GM12891 (cell line): ENCODE measurements around the gene SPRR1A.
"Not testable (repeated sequence)": the region's sequence is repeated elsewhere in the genome, so short reads cannot be mapped to it uniquely, and the experiment has no call there.

ENCODE experiments used
- DNase-seq: peaks from one replicate; pipeline ENCODE4 v3.0.0; 2011; ENCODE audit warnings: low spot score; ENCODE audit not compliant: insufficient read length
- FAIRE-seq: peaks from 2 replicates; lab custom pipeline; 2011; peaks lifted over from hg19 to GRCh38; lab: Jason Lieb, UNC
- PAX5 ChIP-seq: IDR thresholded peaks from 2 replicates; pipeline ENCODE4 v1.6.1; 2011; ENCODE audit warnings: low read length, moderate library complexity, mild to moderate bottlenecking; ENCODE audit not compliant: insufficient read depth, severe bottlenecking
- POLR2A ChIP-seq: IDR thresholded peaks from 2 replicates; pipeline ENCODE4 v1.6.1; 2011; ENCODE audit warnings: low read depth, low read length, control low read depth
- POLR2AphosphoS5 ChIP-seq: IDR thresholded peaks from 2 replicates; pipeline ENCODE4 v1.6.1; 2011; ENCODE audit warnings: low read depth, low read length, control low read depth
- POU2F2 ChIP-seq: IDR thresholded peaks from 2 replicates; pipeline ENCODE4 v1.6.1; 2011; ENCODE audit warnings: low read depth, mild to moderate bottlenecking, control low read depth, low read length, moderate library complexity
- SPI1 ChIP-seq: IDR thresholded peaks from 2 replicates; pipeline ENCODE4 v1.6.1; 2011; ENCODE audit warnings: low read depth, low read length, control low read depth
- TAF1 ChIP-seq: IDR thresholded peaks from 2 replicates; pipeline ENCODE4 v1.6.1; 2011; ENCODE audit warnings: low read depth, low read length, control low read depth

SPRR1A gene

GRCh38 chr1:153022340-153022739, 38.5 kb downstream of the SPRR1A start:
- TF ChIP-seq SPI1 = peak; percentile 64
- DNase-seq, FAIRE-seq: not testable (repeated sequence)

- no peak for DNase-seq
- TF ChIP-seq POLR2AphosphoS5 (no peak), PAX5 (no peak), TAF1 (no peak), SPI1 (no peak), POU2F2 (no peak), POLR2A (no peak)
- FAIRE-seq = no peak
Observed at GRCh38 chr1:153023109-153023508, 39.2 kb downstream of the SPRR1A start.

GRCh38 chr1:153024413-153024812, 40.5 kb downstream of the SPRR1A start:
- TF ChIP-seq SPI1 (no peak), TAF1 (no peak), POU2F2 (no peak), POLR2AphosphoS5 (no peak), PAX5 (no peak), POLR2A (no peak)
- FAIRE-seq = no peak
- no peak for DNase-seq

- no peak for TF ChIP-seq POLR2A
- TF ChIP-seq TAF1 = no peak
- TF ChIP-seq SPI1 = no peak
- no peak for TF ChIP-seq PAX5
- no peak for FAIRE-seq
- DNase-seq = no peak
Observed at GRCh38 chr1:153025797-153026196, 41.9 kb downstream of the SPRR1A start.

GRCh38 chr1:153028766-153029165, 44.9 kb downstream of the SPRR1A start:
- DNase-seq (no peak), FAIRE-seq (no peak)
- TF ChIP-seq PAX5 (no peak), POLR2AphosphoS5 (no peak), POLR2A (no peak), SPI1 (no peak), TAF1 (no peak), POU2F2 (no peak)

DNA sequence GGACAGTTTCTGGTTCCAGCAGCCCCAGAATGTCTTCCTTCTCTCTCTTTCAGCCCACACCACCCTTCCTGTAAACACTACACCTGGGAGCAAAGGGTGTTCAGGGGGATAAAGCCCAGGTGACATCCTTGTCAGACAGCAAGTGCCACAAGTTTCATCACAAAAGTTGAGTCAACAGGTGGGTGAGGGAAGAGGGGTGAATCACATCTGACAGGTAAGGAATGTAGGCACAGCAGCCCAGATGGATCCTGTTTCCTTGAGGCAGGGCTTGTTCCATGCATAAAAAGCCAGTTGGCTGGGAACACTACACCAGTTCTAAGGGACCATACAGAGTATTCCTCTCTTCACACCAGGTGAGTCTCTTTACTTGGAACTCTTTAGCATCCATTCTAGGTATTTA, 47.0 kb downstream of the SPRR1A start, which contains the start of gene SPRR1B:
Gene SPRR1B, plus strand, starts transcription at position 309 of the 400 bp plus-strand sequence. CDS start 1,143 bp downstream, outside the sequence.
- TF ChIP-seq PAX5 = no peak
- FAIRE-seq (no peak), DNase-seq (no peak)

DNA sequence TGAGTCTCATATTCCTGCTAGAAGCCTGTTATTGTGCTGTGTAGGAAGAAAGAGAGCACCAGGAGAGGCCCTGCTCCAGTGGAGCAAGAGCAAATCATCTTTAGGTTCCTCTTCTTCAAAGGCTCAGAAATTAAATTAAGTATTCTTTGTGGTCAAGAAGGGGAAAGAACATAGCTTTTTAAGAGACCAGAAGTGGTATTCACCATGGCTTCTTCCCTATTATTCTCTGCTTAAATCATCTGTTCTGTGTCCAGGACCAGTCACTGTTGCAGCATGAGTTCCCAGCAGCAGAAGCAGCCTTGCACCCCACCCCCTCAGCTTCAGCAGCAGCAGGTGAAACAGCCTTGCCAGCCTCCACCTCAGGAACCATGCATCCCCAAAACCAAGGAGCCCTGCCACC, 48.2 kb downstream of the SPRR1A start:
- FAIRE-seq = no peak
- TF ChIP-seq PAX5 = no peak
- no peak for TF ChIP-seq TAF1
- no peak for TF ChIP-seq POU2F2
- no peak for TF ChIP-seq POLR2A
- TF ChIP-seq SPI1 = no peak
- TF ChIP-seq POLR2AphosphoS5 = no peak
- no peak for DNase-seq

DNA sequence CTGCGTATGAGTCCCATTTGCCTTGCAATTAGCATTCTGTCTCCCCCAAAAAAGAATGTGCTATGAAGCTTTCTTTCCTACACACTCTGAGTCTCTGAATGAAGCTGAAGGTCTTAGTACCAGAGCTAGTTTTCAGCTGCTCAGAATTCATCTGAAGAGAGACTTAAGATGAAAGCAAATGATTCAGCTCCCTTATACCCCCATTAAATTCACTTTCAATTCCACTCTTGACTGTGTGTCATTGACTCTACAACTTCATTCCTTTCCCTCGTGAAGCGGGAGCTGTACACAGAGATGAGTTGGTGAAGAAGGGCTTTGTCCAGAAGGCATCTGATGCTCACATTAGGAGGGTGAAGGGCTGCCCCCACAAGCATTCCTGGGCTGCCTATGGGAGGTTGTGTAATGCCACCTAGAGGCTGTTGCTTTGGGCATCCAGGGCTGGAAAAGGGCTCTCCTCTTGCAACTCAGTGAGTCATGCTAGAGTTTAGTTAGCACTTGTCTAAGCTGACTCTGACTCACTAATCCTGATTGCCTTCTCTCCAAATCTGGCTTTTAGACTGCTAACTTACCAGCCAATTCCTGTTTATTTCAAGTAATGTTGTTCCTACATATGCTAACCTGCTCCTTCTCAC, 48.9 kb downstream of the SPRR1A start:
- no peak for TF ChIP-seq PAX5
- TF ChIP-seq POLR2A = no peak
- no peak for TF ChIP-seq SPI1
- TF ChIP-seq POLR2AphosphoS5 = no peak
- no peak for TF ChIP-seq POU2F2
- FAIRE-seq (no peak), DNase-seq (no peak)

DNA sequence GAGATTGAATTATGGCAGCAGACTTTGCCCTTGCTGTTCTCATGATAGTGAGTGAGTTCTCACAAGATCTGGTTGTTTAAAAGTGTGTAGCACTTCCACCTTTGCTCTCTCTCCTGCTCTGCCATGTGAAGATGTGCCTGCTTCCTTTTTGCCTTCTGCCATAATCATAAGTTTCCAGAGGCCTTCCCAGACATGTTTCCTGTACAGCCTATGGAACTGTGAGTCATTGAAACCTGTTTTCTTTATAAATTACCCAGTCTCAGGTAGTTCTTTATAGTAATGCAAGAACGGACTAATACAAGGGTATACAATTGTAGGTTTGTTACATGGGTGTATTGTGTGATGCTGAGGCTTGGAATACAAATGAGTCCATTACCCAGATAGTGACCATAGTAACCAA, 51.3 kb downstream of the SPRR1A start:
- no peak for TF ChIP-seq POLR2AphosphoS5
- TF ChIP-seq POU2F2 = no peak
- no peak for TF ChIP-seq PAX5
- TF ChIP-seq POLR2A = no peak
- TF ChIP-seq SPI1 = no peak
- no peak for TF ChIP-seq TAF1
- no peak for FAIRE-seq

More for the DNA sequence above, 51.3 kb downstream of the SPRR1A start:
- no peak for DNase-seq
